Stimulated activated CD4-positive, alpha-beta T cell treated with anti-CD3 and anti-CD28 coated beads, Interleukin-2, amount 100 ng/mL, for 4 hours (primary cell): Measurements from ENCODE around the gene MFAP4.

ENCODE experiments used
- DNase-seq: peaks from one replicate; pipeline ENCODE4 v3.0.0-alpha.2; 2020; ENCODE audit warnings: low read depth

MFAP4 gene

DNA sequence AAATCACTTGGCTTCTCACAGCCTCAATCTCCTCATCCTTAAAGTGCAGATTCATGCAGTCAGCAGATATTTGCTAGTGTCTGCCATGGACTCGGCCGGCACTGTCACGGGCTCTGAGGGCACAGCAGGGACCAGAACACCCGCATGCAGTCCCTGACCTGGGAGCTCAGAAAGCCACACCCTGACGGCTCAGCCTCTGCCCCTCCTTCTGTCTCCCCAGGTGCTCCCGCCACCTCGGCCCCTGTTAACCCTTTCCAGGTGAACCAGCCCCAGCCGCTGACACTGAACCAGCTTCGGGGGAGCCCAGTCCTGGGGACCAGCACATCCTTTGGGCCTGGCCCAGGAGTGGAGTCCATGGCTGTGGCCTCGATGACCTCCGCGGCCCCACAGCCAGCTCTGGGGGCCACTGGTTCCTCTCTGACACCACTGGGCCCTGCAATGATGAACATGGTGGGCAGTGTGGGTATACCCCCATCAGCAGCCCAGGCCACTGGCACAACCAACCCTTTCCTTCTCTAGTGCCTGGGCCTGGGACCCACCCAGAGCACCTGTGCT lies 53.2 kb downstream of the MFAP4 start:
- no peak for DNase-seq
